GM19397 (cell line): ENCODE data around the gene STX3.
"Not testable (repeated sequence)": the region's sequence is repeated elsewhere in the genome, so short reads cannot be mapped to it uniquely, and the experiment has no call there.

ENCODE experiments used
- ATAC-seq: cut with Tn5 transposase; IDR thresholded peaks from one replicate; pipeline ENCODE4 v1.9.1; 2021; ENCODE audit warnings: mild to moderate bottlenecking, moderate library complexity; ENCODE audit not compliant: unreplicated experiment

STX3 gene

DNA sequence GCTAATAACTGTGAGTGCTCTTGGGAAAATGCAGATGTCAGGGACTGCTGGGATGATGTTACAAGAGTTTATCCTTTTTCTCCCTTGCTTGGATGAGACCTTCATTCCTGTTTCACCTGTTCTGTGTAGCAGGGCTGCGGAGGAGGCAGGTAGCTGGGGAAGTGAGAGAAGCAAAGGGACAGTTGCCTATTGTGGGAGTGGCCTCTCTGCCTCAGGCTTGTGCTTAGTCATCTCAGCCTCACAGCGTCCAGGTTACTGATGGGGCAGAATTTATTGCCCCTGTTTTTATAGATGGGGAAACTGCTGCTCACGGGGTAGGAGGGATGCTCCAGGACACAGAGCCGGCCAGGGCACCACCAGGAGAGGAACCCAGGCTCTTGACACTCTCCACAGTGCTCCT, 1.7 kb downstream of the STX3 start:
- ATAC-seq = no peak

DNA sequence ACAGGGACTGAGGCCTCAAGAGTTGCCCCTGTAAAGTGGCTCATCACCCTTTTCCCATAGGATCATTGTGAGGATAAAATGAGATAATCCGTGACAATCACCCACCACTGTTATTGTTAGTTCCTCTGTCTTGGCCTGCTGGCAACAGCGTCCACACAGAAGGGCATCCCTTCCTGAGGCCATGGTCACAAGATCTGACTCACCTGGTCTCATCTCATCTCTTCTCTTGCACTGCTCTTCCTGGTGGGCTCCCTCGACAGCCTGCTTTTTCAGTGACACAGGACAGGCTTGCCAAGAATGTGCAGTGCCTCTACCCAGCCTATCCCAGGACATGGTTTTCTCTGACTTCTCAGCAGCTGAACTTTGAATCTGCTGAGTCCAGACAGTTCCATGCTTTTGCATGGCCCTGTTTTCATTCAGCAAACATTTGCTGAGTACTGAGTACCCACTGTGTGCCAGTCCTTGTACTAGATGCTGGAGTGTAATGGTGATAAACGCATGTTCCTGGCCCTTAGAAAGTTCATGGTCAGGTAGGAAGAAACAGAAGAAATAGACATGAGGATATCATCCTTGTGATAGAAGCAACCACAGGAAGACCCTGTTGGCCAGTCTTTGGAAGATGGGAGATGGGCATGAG, 3.3 kb downstream of the STX3 start:
- no peak for ATAC-seq

DNA sequence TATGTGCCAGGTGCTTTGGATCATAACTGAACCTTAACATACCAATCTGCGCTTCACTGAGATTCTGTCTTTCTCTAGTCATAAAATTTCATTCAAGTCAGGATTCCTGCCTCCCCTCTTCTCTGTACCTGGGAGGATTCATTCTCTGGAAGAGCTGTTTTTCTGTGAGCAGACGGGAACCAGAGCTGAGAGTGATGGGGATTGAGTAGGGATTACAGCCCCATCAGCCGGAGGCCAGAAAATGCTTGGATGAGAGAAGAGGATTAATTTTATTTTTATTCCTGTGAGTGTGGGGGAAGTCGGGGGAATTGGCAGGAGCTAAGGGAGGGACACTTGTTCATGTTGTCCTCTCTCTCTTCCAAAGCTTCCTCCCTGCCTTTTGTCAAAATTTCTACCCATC, 4.7 kb downstream of the STX3 start:
- no peak for ATAC-seq

DNA sequence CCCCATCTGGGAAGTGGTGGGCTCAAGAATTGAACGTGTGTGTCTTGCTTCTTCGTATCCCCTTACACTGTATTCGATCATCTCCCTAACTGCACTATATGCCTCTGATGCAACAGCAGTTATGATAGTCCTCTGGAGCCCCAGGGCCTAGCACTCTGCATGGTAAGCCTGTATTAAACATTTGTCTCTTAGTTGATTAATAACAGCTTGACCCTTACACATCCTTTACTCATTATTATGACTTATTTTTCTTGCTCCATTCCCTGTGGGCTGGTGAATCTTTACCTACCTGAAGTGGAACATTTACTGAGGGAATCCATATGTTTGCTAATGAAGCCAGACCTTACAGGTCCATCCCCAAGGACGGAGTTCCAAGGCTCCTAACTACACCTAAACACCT, 5.6 kb downstream of the STX3 start:
- no peak for ATAC-seq

DNA sequence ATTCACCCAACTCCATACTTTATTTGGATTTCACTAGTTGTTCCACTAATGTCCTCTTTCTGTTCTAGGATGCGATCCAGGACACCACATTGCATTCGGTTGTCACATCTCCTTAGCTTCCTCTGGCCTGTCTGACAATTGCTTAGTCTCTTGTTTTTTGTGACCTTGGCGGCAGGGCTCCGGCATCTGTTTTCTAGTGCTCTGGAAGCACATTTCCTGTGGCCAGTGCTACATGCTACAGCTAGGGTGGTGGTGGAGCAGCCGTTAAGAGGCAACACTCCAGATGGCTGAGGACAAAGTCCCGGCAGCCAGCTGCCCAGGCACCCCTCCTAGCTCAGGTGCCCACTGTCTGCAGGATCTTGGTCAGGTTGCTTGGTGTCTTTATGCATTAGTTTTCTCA, 6.8 kb downstream of the STX3 start:
- no peak for ATAC-seq

DNA sequence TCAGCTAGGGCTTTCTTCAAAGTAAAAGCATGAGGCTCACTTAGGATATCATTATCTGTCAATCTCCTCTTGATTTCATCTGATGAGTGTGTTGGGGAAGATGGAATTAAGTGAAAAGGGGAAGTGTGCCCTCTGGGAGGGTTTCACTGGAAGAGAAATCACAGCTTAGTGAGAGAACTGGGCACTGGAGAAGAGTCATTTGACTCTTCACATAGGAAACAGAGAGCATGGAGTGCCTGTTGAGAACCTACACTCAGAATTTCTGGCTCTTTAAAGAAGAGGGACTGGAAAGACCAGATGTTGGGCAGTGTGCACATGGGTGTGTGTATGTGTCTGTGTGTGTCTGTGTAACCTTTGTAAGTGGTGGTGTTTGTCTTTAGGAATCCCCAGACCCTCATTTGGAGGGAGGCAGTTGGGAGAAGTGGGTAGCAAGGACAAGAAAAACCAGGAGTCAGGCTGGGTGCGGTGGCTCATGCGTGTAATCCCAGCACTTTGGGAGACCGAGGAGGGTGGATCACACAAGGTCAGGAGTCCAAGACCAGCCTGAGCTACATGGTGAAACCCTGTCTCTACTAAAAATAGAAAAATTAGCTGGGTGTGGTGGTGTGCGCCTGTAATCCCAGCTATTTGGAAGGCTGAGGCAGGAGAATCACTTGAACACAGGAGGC, 10.0 kb downstream of the STX3 start:
- ATAC-seq = no peak

DNA sequence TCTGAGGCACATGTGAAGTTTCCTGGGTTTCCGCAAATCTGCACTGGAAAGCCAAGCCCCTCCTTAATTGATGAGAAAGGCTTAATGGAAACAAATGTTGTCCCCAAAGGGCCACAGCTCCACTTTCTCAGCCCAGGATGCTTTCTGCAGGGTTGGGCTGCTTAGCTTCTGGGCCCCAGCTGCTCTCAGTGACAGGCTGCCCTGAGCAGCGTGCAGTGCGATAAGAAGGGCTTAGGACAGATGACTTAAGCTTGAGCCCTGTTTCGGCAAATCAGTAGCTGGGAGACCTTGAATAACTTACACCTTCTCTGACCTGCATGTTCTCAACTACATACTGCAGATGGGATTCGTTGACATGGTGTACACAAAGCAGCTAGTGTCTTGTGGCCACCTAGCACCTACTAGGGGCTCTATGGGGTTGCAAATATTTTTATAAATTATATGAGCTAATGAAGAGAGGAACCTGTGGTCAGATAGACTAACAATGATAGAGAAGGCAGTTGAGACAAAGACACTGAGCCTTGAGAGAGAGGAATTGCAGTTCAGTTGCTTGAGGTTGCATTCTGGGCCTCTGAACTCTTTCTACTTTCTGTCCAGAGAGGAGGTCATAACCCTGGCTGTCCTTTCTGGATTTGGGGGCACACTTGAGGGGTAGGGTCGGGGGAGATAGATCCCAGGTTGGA, 11.5 kb downstream of the STX3 start:
- no peak for ATAC-seq

DNA sequence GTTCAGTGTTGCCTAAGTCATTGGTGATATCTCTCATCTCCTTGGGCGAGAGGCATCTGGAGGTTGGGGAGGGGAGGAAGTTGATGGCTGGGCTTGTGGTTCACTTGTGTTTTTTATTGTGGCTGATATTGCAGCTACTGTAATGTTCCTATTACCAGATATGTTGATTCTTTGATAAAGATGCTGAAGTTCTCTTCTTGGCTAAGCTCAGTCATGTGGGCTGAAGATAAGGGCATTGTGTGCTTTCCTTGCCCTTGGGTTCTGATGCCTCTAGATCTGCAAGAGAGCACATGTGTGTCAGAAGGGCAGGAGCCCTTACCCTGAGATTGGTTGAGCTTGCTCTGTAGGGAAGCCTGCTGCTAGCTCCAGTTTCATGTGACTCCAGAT, 12.0 kb downstream of the STX3 start:
- no peak for ATAC-seq

DNA sequence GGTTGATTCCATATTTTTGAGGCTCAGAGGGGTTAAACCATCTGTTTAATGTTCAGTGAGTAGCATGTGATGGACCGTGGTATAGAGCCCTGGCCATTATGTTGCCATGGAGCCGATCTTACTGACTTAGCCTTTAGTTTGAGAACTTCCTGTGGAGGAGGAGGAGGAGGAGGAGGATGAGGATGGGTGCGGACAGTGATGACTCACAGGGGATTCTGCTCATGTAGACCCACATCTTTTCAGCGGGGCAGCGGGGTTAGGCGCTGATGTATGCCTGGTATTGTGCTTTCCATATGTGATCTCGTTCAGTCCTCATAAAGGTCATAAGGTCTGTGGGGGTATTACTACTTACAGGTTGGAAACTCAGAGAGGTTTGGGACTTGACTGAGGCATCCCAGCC, 13.9 kb downstream of the STX3 start:
- no peak for ATAC-seq

DNA sequence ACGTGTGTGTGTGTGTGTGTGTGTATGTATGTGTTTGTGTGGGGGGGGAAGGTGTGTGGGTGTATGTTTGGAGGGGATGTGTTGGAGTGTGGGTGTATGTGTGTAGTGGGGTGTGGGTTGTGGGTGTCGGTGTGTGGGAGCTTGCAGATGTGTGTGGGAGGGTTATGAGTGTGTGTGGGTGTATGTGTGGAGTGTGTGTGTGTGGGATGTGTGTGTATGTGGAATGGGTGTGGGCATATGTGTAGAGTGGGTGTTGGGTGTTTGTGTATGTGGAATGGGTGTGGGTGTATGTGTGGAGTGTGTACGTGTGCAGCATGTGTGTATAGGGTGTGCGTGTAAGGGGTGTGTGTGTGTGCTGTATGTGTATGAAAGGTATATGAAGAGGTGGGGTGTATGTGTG, 14.7 kb downstream of the STX3 start:
- no peak for ATAC-seq

DNA sequence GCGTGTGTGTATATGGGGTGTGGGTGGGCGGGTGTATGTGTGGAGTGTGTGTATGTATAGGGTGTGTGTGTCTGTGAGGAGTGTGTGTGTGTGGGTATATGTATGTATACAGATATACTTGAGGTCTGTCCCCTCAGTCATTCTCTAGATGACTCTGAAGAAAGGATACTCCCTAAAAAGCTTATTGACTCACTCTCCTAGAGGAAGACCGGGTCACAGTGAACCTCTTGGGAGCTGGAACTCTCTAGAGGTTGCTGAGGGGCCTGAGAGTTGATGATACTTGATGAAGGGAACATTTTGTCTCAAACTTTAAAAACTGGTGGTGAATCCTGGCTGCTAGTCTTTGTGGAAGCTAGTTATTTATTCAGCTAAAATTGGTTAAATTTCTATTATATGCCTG, 15.1 kb downstream of the STX3 start:
- no peak for ATAC-seq

DNA sequence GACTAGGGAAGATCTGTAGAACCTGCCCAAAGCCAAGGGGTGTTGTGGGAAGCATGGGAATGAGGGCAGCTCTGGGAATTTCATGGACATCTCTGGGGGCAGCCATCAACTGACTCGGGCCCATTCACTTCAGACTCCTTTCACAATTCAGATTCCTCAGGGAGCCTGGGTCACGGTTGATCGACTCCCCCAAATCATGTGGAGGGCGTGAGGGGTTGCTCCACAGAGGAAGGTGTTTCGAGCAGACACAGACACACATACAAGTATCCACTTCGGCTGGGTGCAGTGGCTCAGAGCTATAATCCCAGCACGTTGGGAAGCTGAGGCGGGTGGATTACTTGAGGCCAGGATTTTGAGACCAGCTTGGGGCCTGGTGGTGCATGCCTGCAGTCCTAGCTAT, 15.7 kb downstream of the STX3 start:
- no peak for ATAC-seq

DNA sequence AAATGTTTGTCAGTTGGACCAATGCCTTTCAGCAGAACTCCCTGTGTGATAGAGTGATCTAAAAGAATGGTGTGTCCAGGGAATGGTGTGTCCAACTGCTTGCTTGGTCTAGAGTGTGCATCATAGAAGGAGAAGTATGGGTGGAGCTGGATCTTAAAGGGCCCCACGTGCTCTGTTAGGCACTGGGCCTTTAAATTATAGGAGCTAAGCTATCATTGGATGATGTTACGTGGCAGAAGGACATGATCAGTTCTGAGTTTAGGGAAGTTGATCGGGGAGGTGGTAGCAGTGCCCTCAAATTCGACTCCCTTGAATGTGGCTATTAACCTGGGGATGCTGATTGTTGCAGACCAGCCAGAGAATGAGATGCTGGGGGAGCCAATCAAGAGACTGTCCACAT, 16.4 kb downstream of the STX3 start:
- no peak for ATAC-seq

DNA sequence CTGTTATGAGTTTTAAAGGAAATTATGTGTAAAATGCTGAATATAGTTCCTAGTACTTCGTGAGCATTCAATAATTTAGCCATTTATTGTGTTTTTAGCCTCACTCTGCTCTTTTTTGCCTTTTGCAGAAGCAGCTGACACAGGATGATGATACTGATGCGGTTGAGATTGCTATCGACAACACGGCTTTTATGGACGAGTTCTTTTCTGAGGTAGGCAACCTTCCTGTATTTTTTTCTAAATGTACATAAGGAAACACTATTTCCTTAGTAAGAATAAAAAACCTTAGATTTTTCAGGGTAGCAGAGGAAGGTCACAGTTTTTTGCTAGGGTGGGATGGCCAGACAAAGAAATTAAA, 17.9 kb downstream of the STX3 start:
- no peak for ATAC-seq

DNA sequence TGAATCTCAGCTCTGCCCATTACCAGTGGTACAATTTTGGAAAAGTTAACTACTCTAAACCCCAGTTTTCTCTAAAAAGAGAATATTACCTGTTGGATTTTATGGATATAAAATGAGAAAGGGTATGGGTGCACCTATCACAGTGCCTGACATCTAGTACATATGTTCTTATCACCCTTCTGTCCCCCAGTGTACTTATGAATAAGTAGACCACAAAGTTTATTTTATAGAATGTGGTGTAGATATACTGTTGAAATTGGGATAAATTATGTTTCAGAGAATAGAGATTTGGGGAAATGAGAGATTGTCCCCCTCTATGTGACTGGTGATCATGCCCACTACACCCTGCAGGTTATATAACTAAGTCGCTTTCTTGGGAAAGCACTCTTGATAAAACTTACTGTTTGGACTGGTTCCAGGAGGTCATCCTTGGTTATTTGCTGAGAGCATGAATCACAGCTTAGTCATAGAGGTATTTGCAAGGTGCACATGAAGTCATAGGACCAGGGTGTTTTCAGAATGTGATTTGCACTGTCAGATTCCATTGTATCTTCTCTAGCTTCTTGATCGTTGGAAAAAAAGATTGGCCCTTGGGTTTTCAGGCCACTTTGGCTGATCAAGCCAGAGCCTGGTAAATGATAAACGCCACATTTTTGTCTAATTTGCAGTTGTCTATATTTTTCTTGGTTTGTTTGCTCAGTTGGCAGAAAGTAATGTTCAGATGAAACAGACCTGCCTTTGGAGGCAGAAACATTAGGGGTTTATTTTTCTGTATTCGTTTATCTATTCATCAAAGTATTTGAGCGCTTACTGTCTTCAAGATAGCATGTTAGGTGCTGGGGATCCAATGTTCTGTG, 21.3 kb downstream of the STX3 start:
- no peak for ATAC-seq

DNA sequence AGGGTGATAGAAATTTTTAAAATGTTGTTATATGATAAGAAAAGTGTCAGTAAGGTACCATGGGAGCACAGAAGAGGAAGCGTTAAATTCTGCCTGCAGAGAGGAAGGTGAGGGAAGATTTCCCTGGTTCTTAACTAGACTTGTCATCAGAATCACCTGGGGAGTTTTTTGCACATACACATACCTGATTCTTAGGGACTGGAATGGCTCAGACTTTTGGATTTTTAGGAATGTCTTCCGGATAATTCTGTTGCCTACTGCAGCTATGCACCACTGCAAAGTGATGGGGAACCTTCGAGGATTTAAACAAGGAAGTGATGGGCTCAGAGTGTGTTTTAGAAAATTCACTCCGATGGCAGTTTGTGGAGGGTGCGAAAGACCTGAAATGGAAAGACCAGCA, 21.9 kb downstream of the STX3 start:
- ATAC-seq = no peak

DNA sequence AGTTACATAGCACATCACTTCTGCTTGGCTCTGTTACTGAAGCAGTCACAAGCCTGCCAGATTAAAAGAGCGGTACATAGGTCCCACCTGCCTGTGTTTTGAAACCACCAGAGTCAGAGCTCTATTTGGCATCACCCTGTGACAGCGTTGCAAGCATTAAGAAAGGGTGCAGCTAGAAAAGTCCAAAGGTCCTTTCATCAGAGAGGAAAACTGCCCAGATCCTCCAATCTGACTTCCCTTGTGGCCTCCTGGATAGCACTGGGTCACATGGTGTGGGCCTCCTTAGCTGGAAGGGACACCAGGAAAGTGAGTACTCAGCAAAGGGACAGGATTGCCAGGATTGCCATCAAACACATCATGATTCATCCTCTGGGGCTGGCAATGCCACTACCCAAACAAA, 22.9 kb downstream of the STX3 start:
- ATAC-seq = no peak

DNA sequence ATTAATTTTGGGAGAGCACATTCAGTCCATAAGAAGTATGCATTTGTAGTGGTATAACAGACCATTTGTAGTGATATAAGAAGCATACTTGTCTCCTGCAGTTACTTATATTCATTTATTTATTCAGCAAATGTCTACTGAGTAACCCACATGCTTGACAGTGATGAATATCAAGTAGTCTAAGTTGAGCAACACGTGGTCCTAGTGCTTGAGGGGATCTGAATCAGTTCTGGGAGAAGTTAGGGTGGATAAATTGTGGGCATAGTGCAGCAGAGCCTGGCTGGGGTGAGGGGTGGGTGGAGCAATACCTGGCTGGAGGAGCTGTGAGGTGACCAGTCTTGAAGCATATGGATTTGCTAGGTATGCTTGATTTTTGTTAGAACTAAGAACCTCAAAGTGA, 24.3 kb downstream of the STX3 start:
- no peak for ATAC-seq

DNA sequence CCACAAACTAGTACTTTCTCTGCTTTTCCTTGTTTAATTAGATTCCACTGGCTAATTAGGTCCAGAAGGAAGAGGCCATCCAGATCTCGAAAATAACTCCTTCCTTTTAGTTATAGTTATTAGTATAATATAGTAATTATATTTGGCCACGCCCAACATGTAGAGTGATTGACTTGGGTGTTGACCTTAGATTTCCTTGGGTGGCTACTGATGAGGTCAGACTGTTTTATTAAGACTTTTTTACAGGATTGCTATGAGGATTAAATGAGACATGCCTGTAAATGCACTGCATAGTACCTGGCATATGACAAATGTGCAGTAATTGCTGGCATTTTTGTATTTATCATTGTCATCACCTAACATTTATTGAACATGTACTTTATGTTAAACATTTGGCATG, 26.9 kb downstream of the STX3 start:
- ATAC-seq = no peak

DNA sequence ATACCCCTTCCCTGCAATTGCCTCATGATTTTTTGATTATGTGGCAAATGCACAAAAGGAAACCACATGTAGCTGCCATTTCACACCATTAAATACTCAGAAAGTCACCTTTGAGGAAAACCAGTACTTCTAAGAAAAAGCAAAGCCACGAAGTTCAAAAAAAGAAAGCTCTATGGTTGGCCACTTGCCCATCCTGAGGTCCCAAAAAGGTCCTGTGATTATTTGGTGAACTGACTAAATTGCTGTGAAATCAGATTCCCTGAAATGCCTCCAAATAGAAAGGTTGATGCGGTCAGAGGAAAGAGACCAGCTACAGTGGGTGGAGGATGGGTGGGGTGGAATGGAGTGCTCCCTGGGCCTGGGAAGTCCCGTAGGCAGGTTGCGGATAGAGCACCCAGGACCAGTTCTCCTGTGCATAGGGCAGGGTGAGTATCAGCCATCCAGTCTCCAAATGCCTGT, 28.5 kb downstream of the STX3 start:
- no peak for ATAC-seq

DNA sequence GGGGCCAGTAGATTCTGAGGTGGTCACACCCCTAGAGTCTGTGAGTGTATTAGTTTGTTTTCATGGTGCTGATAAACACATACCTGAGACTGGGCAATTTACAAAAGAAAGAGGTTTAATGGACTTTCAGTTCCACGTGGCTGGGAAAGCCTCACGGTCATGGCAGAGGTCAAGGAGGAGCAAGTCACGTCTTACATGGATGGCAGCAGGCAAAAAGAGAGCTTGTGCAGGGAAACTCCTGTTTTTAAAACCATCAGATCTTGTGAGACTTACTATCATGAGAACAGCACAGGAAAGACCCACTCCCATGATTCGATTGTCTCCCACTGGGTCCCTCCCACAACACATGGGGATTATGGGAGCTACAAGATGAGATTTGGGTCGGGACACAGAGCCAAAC, 29.3 kb downstream of the STX3 start:
- not testable (repeated sequence) for ATAC-seq

DNA sequence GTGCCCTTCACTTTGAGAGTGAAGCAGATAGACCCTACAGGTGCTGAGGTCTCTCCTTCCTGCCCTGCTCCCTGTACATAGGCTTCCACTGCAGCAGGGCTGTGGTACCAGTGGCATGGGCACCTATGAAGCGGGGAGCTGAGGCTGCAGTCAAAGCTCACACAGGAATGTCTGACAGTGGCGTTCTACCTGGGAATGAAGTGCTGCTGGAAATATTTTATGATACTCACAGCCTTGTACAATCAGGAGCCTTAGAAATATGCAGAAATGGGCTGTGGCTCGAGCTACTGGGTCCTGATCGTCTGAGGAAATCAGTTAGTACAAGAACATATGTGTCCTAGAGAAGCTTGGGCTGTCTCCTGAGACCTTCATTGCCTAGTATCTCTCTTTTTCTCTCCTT, 30.6 kb downstream of the STX3 start:
- no peak for ATAC-seq
